ENCODE results near the gene AIF1L. TPM values are rescaled to one million over a fixed set of nuclear protein-coding genes. Genes with fewer than 3 reads are reported as not detected.

The AIF1L gene
- total RNA-seq, 4 donors from 2014 or later, result 15.2 to 28.7 (median 21.0) TPM

- 81% methylated on average over 11 of the region's 15 CpGs for WGBS
- Histone ChIP-seq H3K27me3 (no peaks in the 10 kb centered on the region), H3K36me3 (no peaks in the 10 kb centered on the region), H3K9me3 (no peaks in the 10 kb centered on the region), H3K4me1 (no peaks in the 10 kb centered on the region), H3K27ac (no peak overlapping the region), H3K4me3 (no peak overlapping the region)
- TF ChIP-seq, protein P1, sequence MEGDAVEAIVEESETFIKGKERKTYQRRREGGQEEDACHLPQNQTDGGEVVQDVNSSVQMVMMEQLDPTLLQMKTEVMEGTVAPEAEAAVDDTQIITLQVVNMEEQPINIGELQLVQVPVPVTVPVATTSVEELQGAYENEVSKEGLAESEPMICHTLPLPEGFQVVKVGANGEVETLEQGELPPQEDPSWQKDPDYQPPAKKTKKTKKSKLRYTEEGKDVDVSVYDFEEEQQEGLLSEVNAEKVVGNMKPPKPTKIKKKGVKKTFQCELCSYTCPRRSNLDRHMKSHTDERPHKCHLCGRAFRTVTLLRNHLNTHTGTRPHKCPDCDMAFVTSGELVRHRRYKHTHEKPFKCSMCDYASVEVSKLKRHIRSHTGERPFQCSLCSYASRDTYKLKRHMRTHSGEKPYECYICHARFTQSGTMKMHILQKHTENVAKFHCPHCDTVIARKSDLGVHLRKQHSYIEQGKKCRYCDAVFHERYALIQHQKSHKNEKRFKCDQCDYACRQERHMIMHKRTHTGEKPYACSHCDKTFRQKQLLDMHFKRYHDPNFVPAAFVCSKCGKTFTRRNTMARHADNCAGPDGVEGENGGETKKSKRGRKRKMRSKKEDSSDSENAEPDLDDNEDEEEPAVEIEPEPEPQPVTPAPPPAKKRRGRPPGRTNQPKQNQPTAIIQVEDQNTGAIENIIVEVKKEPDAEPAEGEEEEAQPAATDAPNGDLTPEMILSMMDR (IDR thresholded peaks at IDR 0.05), result no peak
- TF ChIP-seq EP300 (IDR thresholded peaks at IDR 0.05) (no peak), POLR2A (IDR thresholded peaks at IDR 0.05) (no peak), POLR2AphosphoS5 (IDR thresholded peaks at IDR 0.05) (no peak)
- DNase-seq (ENCODE audit: low spot score in 2 of 2), result no peak
These were observed 19.8 kb upstream of the AIF1L start for GRCh38 chr9:131076347-131077195.

GRCh38 chr9:131078427-131079366 is 17.6 kb upstream of the AIF1L start:
- no peak for DNase-seq (ENCODE audit: low spot score in 2 of 2)
- Histone ChIP-seq H3K27me3 (no peaks in the 10 kb centered on the region), H3K36me3 (no peaks in the 10 kb centered on the region), H3K4me1 (no peaks in the 10 kb centered on the region), H3K9me3 (no peaks in the 10 kb centered on the region), H3K4me3 (no peak overlapping the region), H3K27ac (no peak overlapping the region)
- 83% methylated on average over 9 of the region's 17 CpGs for WGBS
- TF ChIP-seq POLR2A (IDR thresholded peaks at IDR 0.05), result no peak
- no peak for TF ChIP-seq EP300 (IDR thresholded peaks at IDR 0.05)
- TF ChIP-seq, protein P1 (IDR thresholded peaks at IDR 0.05), result no peak
- TF ChIP-seq POLR2AphosphoS5 (IDR thresholded peaks at IDR 0.05), result no peak

- Histone ChIP-seq H3K36me3 (no peaks in the 10 kb centered on the region), H3K9me3 (no peaks in the 10 kb centered on the region), H3K27me3 (no peaks in the 10 kb centered on the region), H3K4me3 (no peak overlapping the region), H3K4me1 (no peaks in the 10 kb centered on the region), H3K27ac (no peak overlapping the region)
- TF ChIP-seq POLR2AphosphoS5 (IDR thresholded peaks at IDR 0.05) (no peak), EP300 (IDR thresholded peaks at IDR 0.05) (no peak), POLR2A (IDR thresholded peaks at IDR 0.05) (no peak)
- TF ChIP-seq, protein P1 (IDR thresholded peaks at IDR 0.05), result no peak
- no peak for DNase-seq (ENCODE audit: low spot score in 2 of 2)
- WGBS, result 62% methylated on average over 7 of the region's 9 CpGs
These were observed 15.7 kb upstream of the AIF1L start for GRCh38 chr9:131080589-131080988.

- H3K9me3 ChIP-seq, result no peaks in the 10 kb centered on the region
- H3K36me3 ChIP-seq, result no peaks in the 10 kb centered on the region
- H3K27ac ChIP-seq, result no peak overlapping the region
- DNase-seq (ENCODE audit: low spot score in 2 of 2), result no peak
- H3K4me1 ChIP-seq, result no peaks in the 10 kb centered on the region
- no peaks in the 10 kb centered on the region for H3K27me3 ChIP-seq
- no peak overlapping the region for H3K4me3 ChIP-seq
- 95% methylated on average over 7 of the region's 9 CpGs for WGBS
- TF ChIP-seq EP300 (IDR thresholded peaks at IDR 0.05) (no peak), POLR2A (IDR thresholded peaks at IDR 0.05) (no peak), POLR2AphosphoS5 (IDR thresholded peaks at IDR 0.05) (no peak)
- TF ChIP-seq, protein P1 (IDR thresholded peaks at IDR 0.05), result no peak
These were observed 14.5 kb upstream of the AIF1L start for GRCh38 chr9:131081868-131082267.
